ENCODE data around the gene EEF1B2.
"Not testable (repeated sequence)": the region's sequence is repeated elsewhere in the genome, so short reads cannot be mapped to it uniquely, and the experiment has no call there.

The EEF1B2 gene

GRCh38 chr2:206190111-206190510, 30.4 kb downstream of the EEF1B2 start:
- H3K9me3 Mint-ChIP-seq, result no peaks in the 10 kb centered on the region
- H3K4me3 Mint-ChIP-seq, result no peak overlapping the region
- H3K27ac Mint-ChIP-seq, result no peak overlapping the region
- no peak for DNase-seq
- H3K36me3 Mint-ChIP-seq (ENCODE audit: low read depth), result no peaks in the 10 kb centered on the region
- peaks cover 12% of the 10 kb centered on the region for H3K27me3 Mint-ChIP-seq
- no peaks in the 10 kb centered on the region for H3K4me1 Mint-ChIP-seq (ENCODE audit: low read depth)

- DNase-seq, result no peak
- Mint-ChIP-seq H3K4me1 (ENCODE audit: low read depth) (no peaks in the 10 kb centered on the region), H3K4me3 (no peak overlapping the region), H3K36me3 (ENCODE audit: low read depth) (no peaks in the 10 kb centered on the region), H3K27ac (no peak overlapping the region), H3K9me3 (no peaks in the 10 kb centered on the region), H3K27me3 (peaks cover 12% of the 10 kb centered on the region)
Observed at GRCh38 chr2:206190689-206191088, 31.0 kb downstream of the EEF1B2 start.

GRCh38 chr2:206192157-206192556, 32.5 kb downstream of the EEF1B2 start:
- no peak overlapping the region for H3K4me3 Mint-ChIP-seq

GRCh38 chr2:206193671-206194357, 34.1 kb downstream of the EEF1B2 start:
- H3K9me3 Mint-ChIP-seq, result no peaks in the 10 kb centered on the region
- H3K4me1 Mint-ChIP-seq (ENCODE audit: low read depth), result no peaks in the 10 kb centered on the region
- no peak overlapping the region for H3K4me3 Mint-ChIP-seq
- no peak overlapping the region for H3K27ac Mint-ChIP-seq
- H3K27me3 Mint-ChIP-seq, result peaks cover 20% of the 10 kb centered on the region
- H3K36me3 Mint-ChIP-seq (ENCODE audit: low read depth), result no peaks in the 10 kb centered on the region
- no peak for DNase-seq

More at GRCh38 chr2:206192157-206192556, 32.5 kb downstream of the EEF1B2 start:
- no peaks in the 10 kb centered on the region for H3K4me1 Mint-ChIP-seq (ENCODE audit: low read depth)
- peaks cover 15% of the 10 kb centered on the region for H3K27me3 Mint-ChIP-seq
- no peaks in the 10 kb centered on the region for H3K9me3 Mint-ChIP-seq
- no peaks in the 10 kb centered on the region for H3K36me3 Mint-ChIP-seq (ENCODE audit: low read depth)
- no peak overlapping the region for H3K27ac Mint-ChIP-seq
- DNase-seq, result no peak

GRCh38 chr2:206198677-206199076, 39.0 kb downstream of the EEF1B2 start:
- H3K4me1 Mint-ChIP-seq (ENCODE audit: low read depth), result no peaks in the 10 kb centered on the region
- no peaks in the 10 kb centered on the region for H3K36me3 Mint-ChIP-seq (ENCODE audit: low read depth)
- no peak for DNase-seq
- H3K9me3 Mint-ChIP-seq, result no peaks in the 10 kb centered on the region
- H3K27me3 Mint-ChIP-seq, result peaks cover 23% of the 10 kb centered on the region
- no peak overlapping the region for H3K27ac Mint-ChIP-seq
- no peak overlapping the region for H3K4me3 Mint-ChIP-seq

- no peaks in the 10 kb centered on the region for H3K36me3 Mint-ChIP-seq (ENCODE audit: low read depth)
- H3K27ac Mint-ChIP-seq, result no peak overlapping the region
- H3K27me3 Mint-ChIP-seq, result peaks cover 17% of the 10 kb centered on the region
- H3K4me1 Mint-ChIP-seq (ENCODE audit: low read depth), result peaks cover 2% of the 10 kb centered on the region
- DNase-seq, result no peak
- H3K9me3 Mint-ChIP-seq, result no peaks in the 10 kb centered on the region
- H3K4me3 Mint-ChIP-seq, result no peak overlapping the region
Observed at GRCh38 chr2:206201075-206201848, 41.6 kb downstream of the EEF1B2 start.

GRCh38 chr2:206202446-206202845, 42.8 kb downstream of the EEF1B2 start:
- H3K27me3 Mint-ChIP-seq, result peaks cover 11% of the 10 kb centered on the region
- no peaks in the 10 kb centered on the region for H3K36me3 Mint-ChIP-seq (ENCODE audit: low read depth)
- no peak for DNase-seq
- H3K4me3 Mint-ChIP-seq, result no peak overlapping the region
- no peaks in the 10 kb centered on the region for H3K9me3 Mint-ChIP-seq
- H3K4me1 Mint-ChIP-seq (ENCODE audit: low read depth), result peaks cover 2% of the 10 kb centered on the region
- no peak overlapping the region for H3K27ac Mint-ChIP-seq

GRCh38 chr2:206203331-206203730, 43.6 kb downstream of the EEF1B2 start:
- Mint-ChIP-seq H3K4me1 (ENCODE audit: low read depth) (peaks cover 2% of the 10 kb centered on the region), H3K27me3 (peaks cover 9% of the 10 kb centered on the region), H3K9me3 (no peaks in the 10 kb centered on the region), H3K27ac (no peak overlapping the region), H3K4me3 (no peak overlapping the region), H3K36me3 (ENCODE audit: low read depth) (no peaks in the 10 kb centered on the region)
- DNase-seq, result no peak

GRCh38 chr2:206204710-206205109, 45.0 kb downstream of the EEF1B2 start:
- H3K36me3 Mint-ChIP-seq (ENCODE audit: low read depth), result no peaks in the 10 kb centered on the region
- H3K4me1 Mint-ChIP-seq (ENCODE audit: low read depth), result peaks cover 2% of the 10 kb centered on the region
- no peak for DNase-seq
- no peak overlapping the region for H3K27ac Mint-ChIP-seq
- no peak overlapping the region for H3K4me3 Mint-ChIP-seq
- H3K27me3 Mint-ChIP-seq, result peaks cover 8% of the 10 kb centered on the region
- no peaks in the 10 kb centered on the region for H3K9me3 Mint-ChIP-seq

GRCh38 chr2:206207316-206207715, 47.6 kb downstream of the EEF1B2 start:
- not testable (repeated sequence) for H3K27ac Mint-ChIP-seq; DNase-seq; H3K36me3 Mint-ChIP-seq (ENCODE audit: low read depth); H3K4me1 Mint-ChIP-seq (ENCODE audit: low read depth); H3K27me3 Mint-ChIP-seq; H3K9me3 Mint-ChIP-seq; H3K4me3 Mint-ChIP-seq

- peaks cover 2% of the 10 kb centered on the region for H3K4me1 Mint-ChIP-seq (ENCODE audit: low read depth)
- no peak overlapping the region for H3K27ac Mint-ChIP-seq
- DNase-seq, result no peak
- no peaks in the 10 kb centered on the region for H3K36me3 Mint-ChIP-seq (ENCODE audit: low read depth)
- peaks cover 7% of the 10 kb centered on the region for H3K27me3 Mint-ChIP-seq
- no peak overlapping the region for H3K4me3 Mint-ChIP-seq
- H3K9me3 Mint-ChIP-seq, result no peaks in the 10 kb centered on the region
Observed at GRCh38 chr2:206208900-206209299, 49.2 kb downstream of the EEF1B2 start.

- H3K4me3 Mint-ChIP-seq, result no peak overlapping the region
- no peaks in the 10 kb centered on the region for H3K4me1 Mint-ChIP-seq (ENCODE audit: low read depth)
- no peaks in the 10 kb centered on the region for H3K9me3 Mint-ChIP-seq
- no peaks in the 10 kb centered on the region for H3K36me3 Mint-ChIP-seq (ENCODE audit: low read depth)
- DNase-seq, result no peak
- H3K27ac Mint-ChIP-seq, result no peak overlapping the region
- peaks cover 17% of the 10 kb centered on the region for H3K27me3 Mint-ChIP-seq
Observed at GRCh38 chr2:206211657-206212255, 52.1 kb downstream of the EEF1B2 start.

Data from activated T-cell treated with anti-CD3 and anti-CD28 coated beads, Interleukin-2, amount 50 U/mL, for 24 hours (primary cell).